ENCODE measurements around the gene CCDC57. TPM values are rescaled to one million over a fixed set of nuclear protein-coding genes. Genes with fewer than 3 reads are reported as not detected.

The CCDC57 gene
- total RNA-seq, 6 experiments from 2014 or later: 10.1 to 37.4 (median 17.2) TPM

GRCh38 chr17:82231312-82231561 is 18.6 kb upstream of the CCDC57 start:
- no peaks in the 10 kb centered on the region for H3K27me3 ChIP-seq
- 4% methylated on average over 4 of the region's 18 CpGs for WGBS (ENCODE audit: insufficient coverage, low coverage, low lambda C conversion rate, missing lambda C conversion rate)
- intact Hi-C loops (cut with DNase I): no loop called here
- H3K4me3 ChIP-seq: peak overlapping the region; percentile 43 to 67 (median 52)
- DNase-seq (no peak), ATAC-seq (peak in 2 of 4 donors; percentile 1 to 2)
- TF ChIP-seq CTCF (IDR thresholded peaks at IDR 0.05) (no peak), POLR2A (IDR thresholded peaks at IDR 0.05) (no peak)
- H3K36me3 ChIP-seq: no peaks in the 10 kb centered on the region
- no peaks in the 10 kb centered on the region for H3K9me3 ChIP-seq
- H3K27ac ChIP-seq: peak overlapping the region; percentile 80 to 95 (median 87)
- peaks cover 0 to 20% (median 5%) of the 10 kb centered on the region in 4 donors for H3K4me1 ChIP-seq

- 0% methylated on average over 4 of the region's 76 CpGs for WGBS (ENCODE audit: insufficient coverage, low coverage, low lambda C conversion rate, missing lambda C conversion rate)
- H3K27me3 ChIP-seq: no peaks in the 10 kb centered on the region
- intact Hi-C loops (cut with DNase I): no loop called here
- ATAC-seq (peak; percentile 63 to 77 (median 70)), DNase-seq (peak; percentile 91 to 94 (median 94))
- H3K9me3 ChIP-seq: no peaks in the 10 kb centered on the region
- peak overlapping the region; percentile 43 to 67 (median 52) for H3K4me3 ChIP-seq
- peaks cover 0 to 15% (median 3%) of the 10 kb centered on the region in 4 donors for H3K4me1 ChIP-seq
- TF ChIP-seq CTCF (IDR thresholded peaks at IDR 0.05) (peak; percentile 45 to 69 (median 54)), POLR2A (IDR thresholded peaks at IDR 0.05) (no peak)
- H3K27ac ChIP-seq: peak overlapping the region; percentile 80 to 95 (median 87)
- H3K36me3 ChIP-seq: no peaks in the 10 kb centered on the region
These were observed 18.1 kb upstream of the CCDC57 start for GRCh38 chr17:82230609-82231311.

GRCh38 chr17:82229698-82230608 is 17.3 kb upstream of the CCDC57 start:
- Histone ChIP-seq H3K9me3 (no peaks in the 10 kb centered on the region), H3K27ac (peak overlapping the region; percentile 80 to 95 (median 87)), H3K4me1 (peaks cover 0 to 14% (median 3%) of the 10 kb centered on the region in 4 donors), H3K36me3 (no peaks in the 10 kb centered on the region), H3K27me3 (no peaks in the 10 kb centered on the region), H3K4me3 (peak overlapping the region; percentile 29 to 67 (median 52))
- TF ChIP-seq POLR2A (IDR thresholded peaks at IDR 0.05) (no peak), CTCF (IDR thresholded peaks at IDR 0.05) (no peak)
- no CpG with 5 or more reads among the region's 28 CpGs for WGBS (ENCODE audit: insufficient coverage, low coverage, low lambda C conversion rate, missing lambda C conversion rate)
- DNase-seq: peak in 2 of 3 donors; percentile 62 to 69
- intact Hi-C loops (cut with DNase I): no loop called here
- ATAC-seq: no peak

- TF ChIP-seq POLR2A (IDR thresholded peaks at IDR 0.05): peak; percentile 93
- no peak for TF ChIP-seq CTCF (IDR thresholded peaks at IDR 0.05)
- H3K27ac ChIP-seq: peak within 1 kb of the TSS; percentile 80 to 95 (median 87)
- peak; percentile 4 to 26 (median 7) for ATAC-seq
- H3K4me3 ChIP-seq: peak within 1 kb of the TSS; percentile 29 to 67 (median 52)
- H3K9me3 ChIP-seq: no peaks in the 10 kb centered on the region
- WGBS (ENCODE audit: insufficient coverage, low coverage, low lambda C conversion rate, missing lambda C conversion rate): 4% methylated on average over 10 of the region's 105 CpGs
- H3K36me3 ChIP-seq: no peaks in the 10 kb centered on the region
- intact Hi-C loops (cut with DNase I): no loop called here
- H3K4me1 ChIP-seq: peaks cover 0 to 14% (median 3%) of the 10 kb centered on the region in 4 donors
- H3K27me3 ChIP-seq: no peaks in the 10 kb centered on the region
- peak; percentile 68 to 83 (median 70) for DNase-seq
These were observed 16.4 kb upstream of the CCDC57 start, which contains the start of gene SLC16A3 for GRCh38 chr17:82228842-82229697. Gene SLC16A3, plus strand, starts transcription at chr17:82229042. Its CDS starts 6,967 bp downstream, at chr17:82236009.

Measured in right lobe of liver (tissue), 6 donors.